GM12878 (cell line): Measurements from ENCODE around the gene A1BG. TPM values are rescaled to one million over a fixed set of nuclear protein-coding genes. Genes with fewer than 3 reads are reported as not detected.

Experiments
- ATAC-seq: fragments of 200-7000 bp; cut with Tn5 transposase; 3 replicates; pipeline ENCODE4 v1.9.1; 2020; ENCODE audit warnings: mild to moderate bottlenecking, moderate library complexity
- BruUV-seq: library from RNA; stranded (reverse); fragments of 400-500 nt; replicated peaks from 2 replicates; lab custom pipeline; 2021; lab: Mats Ljungman, UMichigan
- CTCF ChIA-PET: fragments of 300-600 bp; sonication (Branson Sonifier 250); formaldehyde crosslinking; extraction: SDS; loops from one replicate; lab custom pipeline; 2021; ENCODE audit warnings: inconsistent platforms; lab: Yijun Ruan, JAX
- POLR2A ChIA-PET: fragments of 350-600 bp; formaldehyde crosslinking; extraction: SDS; loops from one replicate; lab custom pipeline; 2021; ENCODE audit warnings: inconsistent platforms; lab: Charles Lee
- RAD21 ChIA-PET: fragments of 300-600 bp; sonication (Branson Sonifier 250); formaldehyde crosslinking; loops from one replicate; lab custom pipeline; 2023; ENCODE audit warnings: antibody characterized with exemption; ENCODE audit not compliant: unreplicated experiment; lab: Charles Lee
- SMC1A ChIA-PET: fragments of 300-600 bp; sonication (Branson Sonifier 250); formaldehyde crosslinking; loops from one replicate; lab custom pipeline; 2023; ENCODE audit not compliant: unreplicated experiment, uncharacterized antibody; lab: Charles Lee
- DNase-seq: peaks from one replicate; pipeline ENCODE4 v3.0.0-alpha.2; 2011; ENCODE audit warnings: low read depth, low spot score
- FAIRE-seq: peaks from 3 replicates; lab custom pipeline; 2011; peaks lifted over from hg19 to GRCh38; lab: Jason Lieb, UNC
- H2AFZ ChIP-seq: 2 replicates; pipeline ENCODE4 v1.6.0; 2011; ENCODE audit warnings: low read depth, low read length, control low read depth; ENCODE audit not compliant: control insufficient read depth
- H3K27ac ChIP-seq: 2 replicates; pipeline ENCODE4 v1.5.1; 2011; ENCODE audit warnings: control low read depth; ENCODE audit not compliant: control insufficient read depth, insufficient read depth
- H3K27me3 ChIP-seq, 2 experiments: replicated peaks in 1 of 2; 2 replicates each; pipeline versions ENCODE4 v1.6.0 to v1.6.1; 2011; ENCODE audit warnings: low read length in 1 of 2; ENCODE audit not compliant: control insufficient read depth in 2 of 2, insufficient read depth in 2 of 2
- H3K36me3 ChIP-seq, 2 experiments: 2 replicates each; pipeline ENCODE4 v1.5.1; 2011; ENCODE audit warnings: low read length in 1 of 2; ENCODE audit not compliant: control insufficient read depth in 2 of 2, insufficient read depth in 2 of 2
- H3K4me1 ChIP-seq: 2 replicates; pipeline ENCODE4 v1.6.1; 2011; ENCODE audit warnings: mild to moderate bottlenecking, low read length, moderate library complexity, mixed read lengths; ENCODE audit not compliant: control insufficient read depth, insufficient read depth
- H3K4me2 ChIP-seq: 2 replicates; pipeline ENCODE4 v1.6.0; 2011; ENCODE audit warnings: control low read depth; ENCODE audit not compliant: control insufficient read depth, insufficient read depth
- H3K4me3 ChIP-seq: fragments of 200-600 bp; sonication (generic); 2 replicates; pipeline ENCODE4 v1.5.1; 2016
- H3K79me2 ChIP-seq: 2 replicates; pipeline ENCODE4 v1.6.0; 2011; ENCODE audit warnings: low read length; ENCODE audit not compliant: control insufficient read depth, insufficient read depth
- H3K9ac ChIP-seq: 2 replicates; pipeline ENCODE4 v1.8.0; 2011; ENCODE audit warnings: low read length, control low read depth, mixed read lengths; ENCODE audit not compliant: control insufficient read depth, insufficient read depth
- H3K9me3 ChIP-seq: replicated peaks from 3 replicates; pipeline ENCODE4 v1.5.1; 2011; ENCODE audit warnings: mild to moderate bottlenecking, low read length; ENCODE audit not compliant: control insufficient read depth, insufficient read depth
- H4K20me1 ChIP-seq: 2 replicates; pipeline ENCODE4 v1.6.0; 2011; ENCODE audit not compliant: control insufficient read depth, insufficient read depth
- EZH2 ChIP-seq: IDR thresholded peaks from 2 replicates; pipeline ENCODE4 v1.6.1; 2012; ENCODE audit warnings: low read depth, mild to moderate bottlenecking, control low read depth, inconsistent platforms, low read length, borderline replicate concordance; ENCODE audit not compliant: control insufficient read depth
- GABPA ChIP-seq: IDR thresholded peaks from 2 replicates; pipeline ENCODE4 v1.6.1; 2014; ENCODE audit warnings: antibody characterized with exemption, low read depth, mild to moderate bottlenecking, inconsistent platforms
- HCFC1 ChIP-seq: fragments of 150-350 bp; IDR thresholded peaks from 2 replicates; pipeline ENCODE4 v1.6.1; 2014; ENCODE audit warnings: low read length
- NFYA ChIP-seq: IDR thresholded peaks from 2 replicates; pipeline ENCODE4 v1.6.1; 2011; ENCODE audit warnings: low read depth, mild to moderate bottlenecking, low read length, improper control_type of control experiment, borderline replicate concordance
- NRF1 ChIP-seq: conservative IDR thresholded peaks from 2 replicates; pipeline ENCODE4 v1.6.1; 2011; ENCODE audit warnings: mild to moderate bottlenecking, low read depth, low read length, improper control_type of control experiment
- SUPT20H ChIP-seq: IDR thresholded peaks from 2 replicates; pipeline ENCODE4 v1.6.1; 2011; ENCODE audit warnings: low read depth, mild to moderate bottlenecking, low read length, moderate library complexity, borderline replicate concordance; ENCODE audit not compliant: control insufficient read depth
- SUZ12 ChIP-seq: fragments of 200-600 bp; sonication (generic); IDR thresholded peaks from one replicate; pipeline ENCODE4 v1.6.1; 2018; ENCODE audit warnings: antibody characterized with exemption, mild to moderate bottlenecking; ENCODE audit not compliant: unreplicated experiment
- ZNF217 ChIP-seq: fragments of 450-650 bp; IDR thresholded peaks from 2 replicates; pipeline ENCODE4 v1.6.1; 2017; ENCODE audit warnings: antibody characterized with exemption, mild to moderate bottlenecking
- WGBS: methylation state at CpG from one replicate; pipeline ENCODE4 v1.1.6; 2016; ENCODE audit warnings: low lambda C conversion rate; ENCODE audit not compliant: insufficient replicate concordance, insufficient coverage; ENCODE audit errors: missing lambda C conversion rate; 5-methylcytosine and 5-hydroxymethylcytosine counted together
- in situ Hi-C: fragments of 300-500 bp; cut with MboI; formaldehyde crosslinking; loops from 9 replicates; pipeline ENCODE4 v1.14.3; 2018; ENCODE audit warnings: mixed read lengths
- intact Hi-C: fragments of 100-400 bp; cut with micrococcal nuclease; formaldehyde crosslinking; loops from one replicate; pipeline ENCODE4 v1.14.2; 2022; ENCODE audit not compliant: unreplicated experiment
- polyA plus RNA-seq, 11 experiments: library from polyadenylated mRNA; depleted of rRNA in 4 of 11; unstranded in 6 of 11; stranded (reverse) in 5 of 11; fragments of >200 nt; fragmentation: Nextera tagmentation in 4 of 11; fragmentation: Illumina TruSeq in 1 of 11; extraction: Ambion mirVana in 4 of 11; extraction: Trizol in 1 of 11; gene quantifications; 1 replicate in 1 of 11; 2 replicates in 10 of 11; pipeline versions ENCODE4 v1.2.1 to v1.2.3, GENCODE V29; 2011 to 2016; ENCODE audit warnings: inconsistent platforms in 2 of 11, missing spikeins in 2 of 11, low read depth in 1 of 11
- total RNA-seq, 4 experiments: library from RNA; depleted of rRNA in 3 of 4; stranded (reverse); fragments of >200 nt in 3 of 4; fragmentation: Illumina TruSeq in 1 of 4; extraction: Trizol in 1 of 4; gene quantifications; 2 replicates each; pipeline versions ENCODE4 v1.2.1 to v1.2.3, GENCODE V29; 2013 to 2021
- TF ChIP-seq, protein P1 (sequence below): IDR thresholded peaks from 2 replicates; pipeline ENCODE4 v1.6.1; 2011; ENCODE audit warnings: mild to moderate bottlenecking, low read depth, low read length, moderate library complexity; ENCODE audit not compliant: insufficient replicate concordance
- TF ChIP-seq, protein P2 (sequence below): IDR thresholded peaks from 2 replicates; pipeline ENCODE4 v1.6.1; 2012; ENCODE audit warnings: improper control_type of control experiment, low read depth, low read length; ENCODE audit not compliant: insufficient replicate concordance
- TF ChIP-seq, protein P3 (sequence below), 3 experiments: IDR thresholded peaks in 2 of 3; conservative IDR thresholded peaks in 1 of 3; 2 replicates each; pipeline ENCODE4 v1.5.1; 2011; ENCODE audit warnings: low read depth in 3 of 3, low read length in 3 of 3, mild to moderate bottlenecking in 3 of 3, control low read depth in 2 of 3, moderate library complexity in 2 of 3, inconsistent platforms in 1 of 3, mixed read lengths in 1 of 3; ENCODE audit not compliant: control insufficient read depth in 2 of 3, insufficient read depth in 1 of 3; ENCODE audit errors: extremely low read depth in 1 of 3

A1BG gene
- total and polyA plus RNA-seq, 10 of the 15 experiments (the other 5 are each of a cell fraction or from before 2014, with no cell fraction given), result 0.34 to 29.6 (median 11.8) TPM

- TF ChIP-seq HCFC1, result no peak
- no peak for TF ChIP-seq NFYA
- TF ChIP-seq, protein P1, sequence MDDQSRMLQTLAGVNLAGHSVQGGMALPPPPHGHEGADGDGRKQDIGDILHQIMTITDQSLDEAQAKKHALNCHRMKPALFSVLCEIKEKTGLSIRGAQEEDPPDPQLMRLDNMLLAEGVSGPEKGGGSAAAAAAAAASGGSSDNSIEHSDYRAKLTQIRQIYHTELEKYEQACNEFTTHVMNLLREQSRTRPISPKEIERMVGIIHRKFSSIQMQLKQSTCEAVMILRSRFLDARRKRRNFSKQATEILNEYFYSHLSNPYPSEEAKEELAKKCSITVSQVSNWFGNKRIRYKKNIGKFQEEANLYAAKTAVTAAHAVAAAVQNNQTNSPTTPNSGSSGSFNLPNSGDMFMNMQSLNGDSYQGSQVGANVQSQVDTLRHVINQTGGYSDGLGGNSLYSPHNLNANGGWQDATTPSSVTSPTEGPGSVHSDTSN, result no peak
- TF ChIP-seq, all 136 proteins: peak for 0
Observed at GRCh38 chr19:58388175-58388526, 34.9 kb upstream of the A1BG start (continued).

GRCh38 chr19:58387338-58388174 lies 34.3 kb upstream of the A1BG start:
- peaks cover 1% of the 10 kb centered on the region; the same call in 1 of the 2 replicates for H4K20me1 ChIP-seq
- ChIA-PET POLR2A (interaction anchor here (0.6 kb wide), 2 partner anchors 20 to 61 kb away, joined by 3 read pairs; no protein-coding TSS in a partner anchor), SMC1A (interaction anchor here (1.8 kb wide), 1 partner anchor 25 kb away, joined by 5 read pairs; the partner anchor contains the start of gene ZNF497), CTCF (interaction anchor here (0.6 kb wide), 1 partner anchor 56 kb away, joined by 3 read pairs; no protein-coding TSS in a partner anchor), RAD21 (interaction anchor here (1.0 kb wide), 1 partner anchor 21 kb away, joined by 3 read pairs; the partner anchor contains the start of gene ZNF584)
- H3K4me3 ChIP-seq, result peak overlapping the region; percentile 97
- 2% methylated on average over 39 of the region's 39 CpGs for WGBS
- no peaks in the 10 kb centered on the region for H3K9me3 ChIP-seq
- FAIRE-seq (no peak), ATAC-seq (no peak), DNase-seq (no peak)
- H3K4me1 ChIP-seq, result peaks cover 10% of the 10 kb centered on the region
- H3K36me3 ChIP-seq, result peaks cover 2 to 14% of the 10 kb centered on the region in 2 experiments
- peak overlapping the region; percentile 16; the same call in 1 of the 2 replicates for H2AFZ ChIP-seq
- H3K4me2 ChIP-seq, result peak overlapping the region; percentile 88
- H3K79me2 ChIP-seq, result peaks cover 44% of the 10 kb centered on the region
- H3K27me3 ChIP-seq, result no peaks in the 10 kb centered on the region
- intact Hi-C loops (no loop called here), in situ Hi-C loops (no loop called here)
- H3K27ac ChIP-seq, result peak overlapping the region; percentile 97
- TSS peak; percentile 75 for BruUV-seq
- peak overlapping the region; percentile 96 for H3K9ac ChIP-seq
- TF ChIP-seq EZH2 (no peak), SUPT20H (no peak), SUZ12 (no peak), ZNF217 (no peak), NRF1 (no peak), GABPA (no peak)
- TF ChIP-seq, protein P2, sequence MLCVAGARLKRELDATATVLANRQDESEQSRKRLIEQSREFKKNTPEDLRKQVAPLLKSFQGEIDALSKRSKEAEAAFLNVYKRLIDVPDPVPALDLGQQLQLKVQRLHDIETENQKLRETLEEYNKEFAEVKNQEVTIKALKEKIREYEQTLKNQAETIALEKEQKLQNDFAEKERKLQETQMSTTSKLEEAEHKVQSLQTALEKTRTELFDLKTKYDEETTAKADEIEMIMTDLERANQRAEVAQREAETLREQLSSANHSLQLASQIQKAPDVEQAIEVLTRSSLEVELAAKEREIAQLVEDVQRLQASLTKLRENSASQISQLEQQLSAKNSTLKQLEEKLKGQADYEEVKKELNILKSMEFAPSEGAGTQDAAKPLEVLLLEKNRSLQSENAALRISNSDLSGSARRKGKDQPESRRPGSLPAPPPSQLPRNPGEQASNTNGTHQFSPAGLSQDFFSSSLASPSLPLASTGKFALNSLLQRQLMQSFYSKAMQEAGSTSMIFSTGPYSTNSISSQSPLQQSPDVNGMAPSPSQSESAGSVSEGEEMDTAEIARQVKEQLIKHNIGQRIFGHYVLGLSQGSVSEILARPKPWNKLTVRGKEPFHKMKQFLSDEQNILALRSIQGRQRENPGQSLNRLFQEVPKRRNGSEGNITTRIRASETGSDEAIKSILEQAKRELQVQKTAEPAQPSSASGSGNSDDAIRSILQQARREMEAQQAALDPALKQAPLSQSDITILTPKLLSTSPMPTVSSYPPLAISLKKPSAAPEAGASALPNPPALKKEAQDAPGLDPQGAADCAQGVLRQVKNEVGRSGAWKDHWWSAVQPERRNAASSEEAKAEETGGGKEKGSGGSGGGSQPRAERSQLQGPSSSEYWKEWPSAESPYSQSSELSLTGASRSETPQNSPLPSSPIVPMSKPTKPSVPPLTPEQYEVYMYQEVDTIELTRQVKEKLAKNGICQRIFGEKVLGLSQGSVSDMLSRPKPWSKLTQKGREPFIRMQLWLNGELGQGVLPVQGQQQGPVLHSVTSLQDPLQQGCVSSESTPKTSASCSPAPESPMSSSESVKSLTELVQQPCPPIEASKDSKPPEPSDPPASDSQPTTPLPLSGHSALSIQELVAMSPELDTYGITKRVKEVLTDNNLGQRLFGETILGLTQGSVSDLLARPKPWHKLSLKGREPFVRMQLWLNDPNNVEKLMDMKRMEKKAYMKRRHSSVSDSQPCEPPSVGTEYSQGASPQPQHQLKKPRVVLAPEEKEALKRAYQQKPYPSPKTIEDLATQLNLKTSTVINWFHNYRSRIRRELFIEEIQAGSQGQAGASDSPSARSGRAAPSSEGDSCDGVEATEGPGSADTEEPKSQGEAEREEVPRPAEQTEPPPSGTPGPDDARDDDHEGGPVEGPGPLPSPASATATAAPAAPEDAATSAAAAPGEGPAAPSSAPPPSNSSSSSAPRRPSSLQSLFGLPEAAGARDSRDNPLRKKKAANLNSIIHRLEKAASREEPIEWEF, result no peak
- TF ChIP-seq, protein P3, sequence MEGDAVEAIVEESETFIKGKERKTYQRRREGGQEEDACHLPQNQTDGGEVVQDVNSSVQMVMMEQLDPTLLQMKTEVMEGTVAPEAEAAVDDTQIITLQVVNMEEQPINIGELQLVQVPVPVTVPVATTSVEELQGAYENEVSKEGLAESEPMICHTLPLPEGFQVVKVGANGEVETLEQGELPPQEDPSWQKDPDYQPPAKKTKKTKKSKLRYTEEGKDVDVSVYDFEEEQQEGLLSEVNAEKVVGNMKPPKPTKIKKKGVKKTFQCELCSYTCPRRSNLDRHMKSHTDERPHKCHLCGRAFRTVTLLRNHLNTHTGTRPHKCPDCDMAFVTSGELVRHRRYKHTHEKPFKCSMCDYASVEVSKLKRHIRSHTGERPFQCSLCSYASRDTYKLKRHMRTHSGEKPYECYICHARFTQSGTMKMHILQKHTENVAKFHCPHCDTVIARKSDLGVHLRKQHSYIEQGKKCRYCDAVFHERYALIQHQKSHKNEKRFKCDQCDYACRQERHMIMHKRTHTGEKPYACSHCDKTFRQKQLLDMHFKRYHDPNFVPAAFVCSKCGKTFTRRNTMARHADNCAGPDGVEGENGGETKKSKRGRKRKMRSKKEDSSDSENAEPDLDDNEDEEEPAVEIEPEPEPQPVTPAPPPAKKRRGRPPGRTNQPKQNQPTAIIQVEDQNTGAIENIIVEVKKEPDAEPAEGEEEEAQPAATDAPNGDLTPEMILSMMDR (IDR thresholded peaks at IDR 0.05 in 2 of 3, conservative IDR thresholded peaks at IDR 0.05 in 1 of 3; ENCODE audit: control insufficient read depth in 2 of 3, extremely low read depth in 1 of 3, insufficient read depth in 1 of 3, low read depth in 3 of 3, low read length in 3 of 3), result 0 out of 6 replicates have a peak, but pooled peaks have one; percentile 1 to 21 (median 9)
